MV-4-11 (cell line): ENCODE data around the gene ATG4B.

Source experiments
- DNase-seq: peaks from one replicate; lab custom pipeline; 2025; lab: John Stamatoyannopoulos, UW

The ATG4B gene

DNA sequence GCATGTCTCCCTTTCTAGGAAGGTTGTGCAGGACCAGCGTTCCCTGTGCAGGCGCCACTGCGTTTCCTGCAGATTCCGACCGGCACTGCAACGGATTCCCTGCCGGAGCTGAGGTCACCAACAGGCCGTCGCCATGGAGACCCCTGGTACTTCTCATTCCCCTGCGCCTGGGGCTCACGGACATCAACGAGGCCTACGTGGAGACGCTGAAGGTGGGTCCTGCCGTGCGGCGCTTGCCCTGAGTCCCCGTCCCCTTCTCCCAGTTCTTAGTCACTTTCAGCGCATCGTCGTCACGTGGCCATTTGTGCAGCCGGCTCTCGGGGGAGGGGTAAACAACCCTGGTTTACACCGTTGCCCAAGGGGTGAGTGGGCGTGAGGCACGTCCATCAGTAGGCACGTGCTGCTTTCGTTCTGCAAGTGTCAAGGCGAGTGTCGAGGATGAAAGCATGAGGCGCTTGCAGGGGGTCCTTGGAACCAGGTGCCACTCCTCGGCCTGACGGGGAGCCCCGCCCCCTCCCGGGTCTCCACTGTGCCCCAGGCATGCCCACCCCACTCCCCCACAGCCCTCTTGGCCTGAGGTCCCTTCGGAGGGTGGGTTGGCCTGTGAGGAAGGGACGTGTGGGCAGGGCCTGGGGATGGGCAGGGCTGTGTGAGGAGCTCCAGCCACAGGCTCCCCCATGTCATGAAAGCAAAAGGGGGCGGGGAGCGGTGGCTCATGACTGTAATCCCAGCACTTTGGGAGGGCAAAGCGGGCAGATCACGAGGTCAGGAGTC, 29.3 kb downstream of the ATG4B start:
- no peak for DNase-seq

DNA sequence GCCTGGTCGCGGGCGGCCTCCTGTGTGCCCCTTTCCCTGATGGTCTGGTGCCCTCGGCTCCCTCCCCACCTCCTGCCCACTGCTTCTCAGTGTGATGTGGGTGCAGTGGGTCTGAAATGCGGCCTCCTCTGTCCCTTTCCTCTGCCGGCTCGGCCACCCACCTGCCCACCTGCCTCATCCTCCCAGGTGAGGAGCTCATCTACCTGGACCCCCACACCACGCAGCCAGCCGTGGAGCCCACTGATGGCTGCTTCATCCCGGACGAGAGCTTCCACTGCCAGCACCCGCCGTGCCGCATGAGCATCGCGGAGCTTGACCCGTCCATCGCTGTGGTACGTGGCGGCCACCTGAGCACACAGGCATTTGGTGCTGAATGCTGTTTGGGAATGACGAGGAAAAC, 30.9 kb downstream of the ATG4B start:
- no peak for DNase-seq

DNA sequence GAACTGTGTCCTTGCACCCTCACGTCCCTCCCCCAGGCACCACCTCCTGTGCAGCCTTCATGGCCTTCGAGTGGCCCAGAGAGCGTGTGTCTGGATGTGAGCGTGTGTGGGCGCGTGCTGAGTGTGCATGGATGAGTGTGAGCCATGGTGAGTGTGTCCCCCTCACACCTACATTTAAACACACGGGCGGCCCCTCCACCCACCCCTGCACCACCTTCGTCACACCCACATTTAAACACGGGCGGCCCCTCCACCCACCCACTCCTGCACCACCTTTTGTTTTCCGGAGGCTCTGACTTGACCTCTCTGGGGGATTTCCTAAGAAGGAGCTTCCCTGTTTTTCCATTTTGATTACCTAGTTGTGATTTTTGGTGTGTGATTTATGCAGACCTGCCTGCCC, 31.3 kb downstream of the ATG4B start:
- no peak for DNase-seq

DNA sequence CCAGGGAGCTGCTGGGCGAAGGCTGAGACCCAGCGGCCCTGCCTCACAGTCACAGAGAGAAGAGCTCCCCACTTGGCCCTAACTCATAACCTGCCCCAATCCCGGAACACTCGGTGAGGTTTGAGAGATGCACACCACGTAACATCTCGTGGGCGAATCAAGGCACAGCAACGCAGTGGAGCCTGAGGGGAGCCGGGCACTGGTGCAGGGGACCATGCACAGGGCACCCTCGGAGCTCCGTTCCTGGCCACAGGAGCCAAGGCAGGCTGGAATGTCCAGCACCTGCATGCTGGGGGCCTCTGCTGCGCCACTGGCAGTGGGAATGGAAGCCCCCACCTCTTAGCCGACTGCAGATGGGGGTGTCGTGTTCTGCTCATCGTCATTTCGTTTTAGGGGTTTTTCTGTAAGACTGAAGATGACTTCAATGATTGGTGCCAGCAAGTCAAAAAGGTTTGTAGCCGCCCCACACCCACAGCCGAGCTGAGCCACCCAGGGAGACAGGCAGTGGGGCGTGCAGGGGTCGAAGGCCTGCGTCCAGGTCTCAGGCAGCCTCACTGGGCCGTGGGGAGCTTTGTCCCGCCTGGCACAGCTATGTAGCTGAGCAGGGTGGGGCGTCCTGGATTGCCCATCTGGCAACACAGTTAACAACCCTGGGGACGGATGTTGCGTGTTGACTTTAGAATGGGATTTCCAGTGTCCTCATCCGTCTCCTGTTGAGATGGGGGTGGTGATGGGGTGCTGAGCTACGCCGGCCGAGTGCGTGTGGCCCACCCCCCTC, 33.0 kb downstream of the ATG4B start:
- DNase-seq = no peak

DNA sequence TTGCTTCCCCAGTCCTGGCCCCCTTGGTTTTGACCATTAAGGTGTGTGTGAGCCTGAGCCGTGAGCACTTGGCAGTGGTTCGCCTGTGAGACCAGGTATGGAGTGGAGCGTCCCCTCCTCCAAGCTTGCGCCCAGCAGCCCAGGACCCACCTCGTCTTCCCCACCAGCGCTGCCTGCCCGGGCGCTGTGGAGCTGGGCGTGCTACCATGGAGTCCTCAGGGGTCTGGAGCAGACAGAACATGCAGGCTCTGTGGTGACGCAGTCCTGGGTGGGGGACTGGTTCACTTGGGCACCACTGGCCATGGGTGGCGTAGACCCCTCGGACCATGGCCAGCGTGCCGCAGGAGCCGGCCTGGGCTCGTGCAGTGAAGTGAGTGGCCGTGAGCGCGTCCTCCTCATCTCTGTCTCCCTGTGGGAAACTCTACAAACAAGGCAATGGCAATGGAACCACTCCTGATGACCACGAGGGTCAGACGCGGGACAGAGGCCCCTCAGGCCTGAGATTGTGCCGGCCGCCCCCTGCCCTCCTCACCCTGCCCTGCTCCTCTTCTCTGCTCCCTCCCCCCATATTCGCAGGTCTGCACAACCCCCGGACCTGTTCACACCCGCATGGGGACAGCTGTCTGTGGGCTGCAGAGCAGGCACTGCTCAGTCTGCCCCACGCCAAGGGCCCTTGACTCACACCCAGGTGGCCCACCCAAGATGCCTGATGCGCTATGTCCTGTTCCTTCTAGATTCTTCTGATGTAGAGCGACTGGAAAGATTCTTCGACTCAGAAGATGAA, 34.2 kb downstream of the ATG4B start:
- no peak for DNase-seq

DNA sequence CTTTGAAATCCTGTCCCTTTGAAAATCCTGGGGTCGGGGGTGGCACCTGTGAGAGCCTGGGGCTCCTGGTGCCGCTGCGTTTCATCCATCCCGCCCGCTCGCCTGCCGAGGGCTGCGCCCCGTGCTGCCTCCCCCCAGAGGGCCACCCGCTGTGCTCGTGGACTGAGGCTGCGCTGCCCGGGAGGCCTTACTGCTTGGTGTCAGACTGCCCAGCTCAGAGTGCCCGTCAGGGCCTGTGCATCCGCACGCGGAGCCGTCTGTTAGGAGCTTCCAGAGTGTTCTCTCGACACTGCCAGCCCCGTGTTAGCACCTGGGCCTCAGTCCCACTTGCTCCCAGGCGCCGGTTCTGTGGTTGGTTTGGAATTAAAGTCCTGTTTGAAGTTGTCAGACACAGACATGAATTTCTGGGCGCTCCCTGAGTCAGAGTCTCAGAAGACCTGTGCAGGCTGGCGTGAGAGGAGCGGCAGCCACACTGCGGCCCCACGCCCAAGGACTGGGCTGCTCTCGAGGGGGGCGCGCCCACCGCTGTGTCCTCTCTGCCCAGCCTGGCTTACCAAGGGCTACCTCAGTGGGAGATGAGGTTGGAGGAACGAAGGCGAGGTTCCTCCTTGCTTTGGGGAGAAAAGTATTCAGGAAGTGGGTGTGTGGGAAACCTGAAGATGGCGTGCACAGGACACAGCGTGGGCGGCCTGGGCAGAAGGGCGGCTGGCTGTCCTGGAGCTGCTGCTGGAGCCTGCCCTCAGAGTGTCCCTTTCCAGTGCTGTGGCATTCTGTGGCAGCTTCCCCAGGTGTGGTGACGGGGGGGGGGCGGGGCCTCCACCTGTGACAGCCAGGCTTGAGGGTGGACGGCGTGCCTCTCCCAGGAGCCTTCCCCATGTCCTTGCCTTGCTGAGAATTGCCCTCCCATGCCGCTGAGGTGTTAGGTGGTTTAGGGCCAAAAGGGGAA, 35.0 kb downstream of the ATG4B start:
- no peak for DNase-seq

DNA sequence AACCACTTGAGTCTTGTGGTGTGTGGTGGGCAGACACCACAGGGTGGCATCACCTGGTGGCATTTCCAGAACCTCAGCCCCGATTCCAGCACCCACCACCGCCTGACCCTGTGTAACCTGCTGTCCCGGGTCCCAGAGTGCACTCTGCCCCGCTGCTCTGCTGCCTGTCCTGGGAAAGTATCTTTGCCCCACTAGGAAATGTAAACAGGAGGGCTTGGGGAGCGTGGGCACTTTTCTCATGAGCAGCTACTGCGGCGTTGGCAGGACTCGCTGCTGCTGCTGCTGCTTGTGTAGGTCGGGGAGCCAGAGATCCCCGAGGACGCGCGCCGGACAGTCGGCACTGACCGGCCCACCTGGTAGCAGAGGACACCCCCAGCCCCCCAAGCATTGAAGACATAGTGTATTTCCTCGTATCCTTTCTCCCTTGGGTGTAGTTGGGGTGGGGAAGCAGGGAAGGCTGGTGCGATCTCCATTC, 35.7 kb downstream of the ATG4B start:
- no peak for DNase-seq

DNA sequence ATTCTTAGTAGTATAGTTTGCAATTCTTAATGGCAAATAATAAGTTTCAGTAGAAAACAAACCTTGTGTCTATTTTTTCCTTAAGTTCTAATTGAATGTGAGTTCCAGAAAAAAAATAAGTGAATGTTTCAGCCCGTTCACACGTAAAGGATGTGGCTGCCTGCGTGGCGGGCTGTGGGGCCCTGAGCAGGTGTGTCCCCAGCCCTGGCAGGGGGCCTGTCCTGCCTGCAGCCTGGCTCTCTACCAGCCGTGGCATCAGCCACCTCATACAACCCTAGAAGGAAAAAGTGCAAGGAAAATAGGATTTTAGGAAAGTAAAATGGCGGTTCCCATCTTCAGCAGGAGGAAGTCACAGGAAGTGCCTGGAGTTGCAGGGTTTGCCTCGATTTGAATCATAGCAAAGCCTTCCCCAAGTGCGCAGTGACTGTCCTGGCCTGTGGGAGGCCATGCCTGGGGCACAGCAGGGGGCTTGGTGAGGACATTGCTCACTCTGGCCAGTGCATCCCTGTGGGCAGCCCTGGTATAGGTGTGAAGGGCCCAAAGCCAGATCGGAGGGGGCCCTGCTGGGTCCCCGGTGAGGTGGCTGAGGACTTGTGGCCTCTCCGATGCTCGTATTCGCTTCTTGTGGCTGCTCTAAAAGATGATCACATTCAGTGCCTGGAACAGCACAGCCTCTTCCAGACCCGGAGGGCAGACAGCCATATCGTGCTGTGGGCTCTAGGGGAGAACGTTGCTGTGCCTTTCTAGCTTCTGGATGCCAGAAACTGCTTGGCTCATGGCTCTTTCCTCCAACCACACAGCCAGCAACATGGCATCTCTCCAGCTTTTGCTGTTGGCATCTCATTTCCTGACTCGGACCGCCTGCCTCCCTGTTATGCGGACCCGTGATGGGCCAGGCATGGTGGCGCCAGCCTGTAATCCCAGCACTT, 36.6 kb downstream of the ATG4B start:
- DNase-seq = no peak

DNA sequence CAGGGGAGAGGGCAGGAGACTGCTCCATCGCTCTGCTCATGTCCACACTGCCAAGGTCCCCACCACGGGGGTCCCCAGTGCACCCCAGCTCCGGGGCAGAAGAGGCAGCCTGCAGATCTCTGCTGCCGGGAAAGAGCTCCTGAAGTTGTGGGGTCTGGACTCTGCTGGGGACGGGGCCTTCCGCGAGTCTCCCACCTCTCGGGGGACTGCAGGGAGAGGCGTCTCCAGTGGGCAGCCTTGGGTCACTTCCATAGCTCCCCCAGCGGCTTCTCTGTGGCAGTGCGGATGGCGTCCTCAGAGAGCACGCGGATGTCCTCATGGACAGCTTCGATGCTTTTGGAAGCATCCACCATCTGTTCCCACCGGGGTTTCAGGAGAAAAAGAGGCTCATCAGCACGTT, 38.4 kb downstream of the ATG4B start:
- no peak for DNase-seq

DNA sequence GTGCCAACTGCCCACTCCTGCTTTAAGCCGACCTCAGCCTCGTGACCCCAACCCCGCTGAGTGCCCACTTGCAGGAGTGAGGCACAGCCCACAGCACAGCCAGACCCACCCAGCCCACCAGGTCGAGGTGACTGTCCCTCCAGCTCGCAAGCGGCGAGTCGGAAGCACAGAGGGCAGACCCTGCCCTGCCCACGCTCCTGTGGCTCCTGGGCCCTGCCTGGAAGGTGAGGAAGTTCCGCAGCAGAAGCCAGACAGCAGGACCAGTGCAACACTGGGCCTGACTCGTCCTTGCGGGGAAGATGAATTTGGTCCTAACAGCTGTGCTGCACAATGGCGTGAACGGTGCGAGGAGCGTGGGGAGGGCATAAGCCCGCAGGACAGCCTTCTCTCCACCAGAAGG, 39.2 kb downstream of the ATG4B start:
- no peak for DNase-seq

DNA sequence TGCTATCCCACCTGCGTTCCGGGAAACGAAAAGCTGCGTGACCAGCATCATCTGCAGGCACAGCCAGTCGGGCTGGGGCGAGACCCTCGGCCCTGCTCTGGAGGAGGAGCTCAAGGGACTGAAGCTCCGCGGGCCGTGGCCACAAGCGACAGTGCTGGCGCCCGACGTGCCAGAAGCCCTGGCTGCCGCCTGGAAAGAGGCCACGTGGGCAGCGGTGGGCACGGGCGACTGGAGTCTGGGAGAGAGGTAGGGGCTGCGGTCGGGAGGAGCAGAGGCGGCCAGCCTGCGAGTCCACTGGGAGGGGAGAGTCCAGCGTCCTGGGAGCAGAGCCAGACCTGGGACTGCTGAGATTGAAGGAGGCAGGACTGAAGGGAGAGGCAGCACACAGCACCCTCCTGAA, 39.9 kb downstream of the ATG4B start:
- DNase-seq = no peak

DNA sequence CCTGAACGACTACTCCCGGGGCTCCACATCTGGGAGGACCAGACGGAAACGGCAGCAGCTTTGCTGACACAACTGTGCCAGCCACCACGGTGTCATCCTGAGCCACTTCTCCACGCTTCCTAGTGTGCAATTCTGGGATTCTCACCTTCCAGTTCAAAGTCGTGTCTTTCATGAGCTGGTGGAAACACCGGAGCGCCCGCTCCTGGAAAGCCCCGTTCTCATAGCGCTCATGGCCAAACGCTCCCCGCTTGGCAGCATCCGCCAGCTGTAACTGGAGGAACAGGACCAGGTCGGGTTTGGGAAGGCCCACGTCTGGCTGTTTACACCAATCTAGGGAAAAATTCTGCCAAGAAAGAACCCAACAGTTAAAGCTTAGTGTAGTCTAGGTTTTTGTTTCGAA, 40.8 kb downstream of the ATG4B start:
- DNase-seq = no peak

DNA sequence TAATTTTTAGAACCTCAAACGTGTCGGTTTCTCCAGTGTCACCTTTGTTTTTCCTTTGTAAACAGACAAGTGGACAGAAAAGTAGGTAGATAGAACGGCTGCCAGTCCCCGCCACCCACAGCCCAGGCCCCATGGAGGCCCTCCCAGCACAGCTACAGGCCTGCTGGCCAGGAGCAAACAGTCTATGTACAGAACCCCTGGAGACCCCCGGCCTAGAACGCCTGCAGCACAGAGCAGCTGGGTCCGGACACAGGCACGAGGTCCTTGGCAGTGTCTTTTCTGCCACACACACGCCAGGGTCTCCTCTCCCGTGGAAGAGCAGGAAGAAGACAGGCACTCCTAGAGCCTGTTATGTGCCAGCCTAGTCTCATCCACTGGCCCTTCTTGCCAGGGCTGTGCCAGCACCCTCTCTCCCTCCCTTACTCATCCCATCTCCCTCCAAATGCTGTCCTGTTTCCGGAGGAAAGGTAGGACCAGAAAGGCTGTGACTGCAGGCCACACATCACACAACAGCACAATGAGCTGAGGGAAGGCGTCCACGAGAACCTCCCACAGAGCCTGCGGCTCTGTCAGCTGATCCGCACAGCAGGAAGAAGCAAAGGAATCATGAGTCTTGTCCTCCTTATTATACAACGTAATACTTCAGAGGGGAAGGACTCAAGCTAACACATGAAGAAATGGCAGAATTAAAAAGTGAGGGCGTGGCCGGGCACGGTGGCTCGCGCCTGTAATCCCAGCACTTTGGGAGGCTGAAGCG, 41.5 kb downstream of the ATG4B start:
- no peak for DNase-seq

DNA sequence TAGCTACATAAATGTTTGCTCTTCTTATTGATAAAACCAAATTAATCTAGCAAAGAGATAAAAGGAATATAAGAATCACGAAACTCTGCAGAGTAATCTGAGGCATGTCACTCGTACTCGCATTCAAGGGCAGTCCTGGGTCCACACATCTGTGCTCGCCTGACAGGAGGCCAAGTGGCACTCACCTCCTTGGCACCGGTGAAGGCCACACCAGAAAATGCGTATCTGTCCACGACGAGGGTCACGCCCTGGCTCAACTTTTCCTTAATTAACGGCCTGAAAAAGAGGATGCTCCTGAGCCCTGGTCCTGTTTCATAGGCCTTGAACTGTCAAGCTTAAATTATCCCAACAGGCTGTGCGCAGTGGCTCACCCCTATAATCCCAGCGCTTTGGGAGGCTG, 42.6 kb downstream of the ATG4B start:
- DNase-seq = no peak

DNA sequence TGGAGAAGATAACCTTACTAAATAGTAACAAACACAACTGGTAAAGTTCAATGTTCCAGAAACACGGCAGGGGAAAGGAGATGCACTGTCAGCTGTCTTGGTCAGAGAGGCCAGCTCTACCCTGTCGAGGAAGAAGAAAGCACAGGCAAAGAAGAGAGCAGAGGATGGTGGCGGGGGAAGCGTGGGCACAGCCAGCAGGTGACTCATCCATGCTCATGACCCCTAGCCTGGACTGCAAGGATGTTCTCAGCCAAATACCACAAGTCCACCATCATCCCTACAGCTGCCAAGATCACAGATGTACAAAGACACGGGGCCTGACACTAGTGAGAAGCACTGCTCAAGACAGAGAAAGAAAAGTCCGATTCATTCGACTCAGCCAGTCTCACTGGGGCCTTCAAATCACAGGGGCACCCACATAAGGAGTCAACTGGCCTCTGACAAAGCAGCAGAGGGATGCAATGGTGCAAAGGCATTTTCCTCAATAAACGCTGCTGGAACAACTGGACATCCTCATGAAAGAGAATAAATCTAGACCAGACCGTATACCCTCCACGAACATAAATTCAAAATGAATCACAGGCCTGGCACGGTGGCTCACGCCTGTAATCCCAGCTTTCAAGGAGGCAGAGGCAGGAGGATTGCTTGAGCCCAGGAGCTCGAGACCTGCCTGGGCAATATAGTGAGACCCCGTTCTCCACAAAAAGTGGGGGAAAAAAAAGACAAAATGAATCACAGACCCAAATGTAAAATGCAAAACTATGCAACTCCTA, 43.5 kb downstream of the ATG4B start:
- DNase-seq = peak; percentile 20

DNA sequence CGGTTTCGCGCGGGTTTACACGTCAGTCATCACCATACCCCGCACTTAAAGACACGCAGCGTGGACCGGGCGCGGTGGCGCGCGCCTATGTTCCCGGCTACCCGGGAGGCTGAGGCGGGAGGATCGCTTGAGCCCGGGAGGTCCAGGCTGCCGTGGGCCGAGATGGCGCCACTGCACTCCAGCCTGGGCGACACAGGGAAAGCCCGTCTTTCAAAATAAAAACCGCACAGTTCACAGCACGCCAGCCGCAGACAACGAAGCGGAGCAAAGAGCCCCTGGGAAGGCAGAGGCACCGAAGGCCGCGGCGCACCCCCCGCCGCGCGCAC, 48.8 kb downstream of the ATG4B start:
- DNase-seq = no peak

DNA sequence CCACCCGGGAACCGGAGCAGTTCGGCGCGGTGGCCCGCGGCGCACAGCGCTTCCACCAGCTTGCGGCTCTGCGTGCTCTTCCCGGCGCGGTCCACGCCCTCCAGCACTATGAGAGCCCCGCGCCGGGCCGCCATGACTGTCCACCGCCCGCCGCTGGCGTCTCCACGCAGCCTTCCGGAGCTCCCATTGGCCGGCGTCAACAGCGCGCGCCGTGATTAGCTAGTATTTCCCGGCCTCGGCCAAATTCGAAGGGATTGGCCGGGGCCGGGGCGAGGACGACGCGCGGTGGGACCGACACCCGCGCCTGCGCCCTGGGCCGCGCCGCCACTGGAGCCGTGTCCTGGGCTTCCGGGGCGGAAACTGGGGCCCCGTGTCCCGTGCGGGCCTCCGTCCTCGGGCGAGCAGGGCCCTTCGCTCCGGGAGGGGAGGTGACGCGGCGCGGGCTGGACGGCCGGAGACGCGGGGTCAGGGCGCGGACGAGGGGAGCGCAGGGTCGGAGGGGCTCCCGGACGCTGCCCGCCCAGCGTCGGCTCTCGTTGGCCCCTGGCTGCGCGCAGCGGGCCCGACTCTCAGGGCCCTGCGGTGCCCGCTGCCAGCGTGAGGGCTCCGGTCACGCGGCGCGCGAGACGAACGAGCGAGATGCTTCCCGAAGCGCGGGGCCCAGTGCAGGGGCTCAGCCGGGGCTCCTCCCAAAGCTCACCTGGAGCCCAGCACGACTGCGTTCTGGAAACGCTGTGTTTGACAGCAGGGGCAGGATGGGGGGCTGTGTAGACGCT, 49.3 kb downstream of the ATG4B start, which contains the start of gene DTYMK:
Gene DTYMK (minus strand): TSS at position 166 of the 776 bp plus-strand sequence. CDS start 32 bp downstream, at position 134.
- DNase-seq = peak; percentile 93

DNA sequence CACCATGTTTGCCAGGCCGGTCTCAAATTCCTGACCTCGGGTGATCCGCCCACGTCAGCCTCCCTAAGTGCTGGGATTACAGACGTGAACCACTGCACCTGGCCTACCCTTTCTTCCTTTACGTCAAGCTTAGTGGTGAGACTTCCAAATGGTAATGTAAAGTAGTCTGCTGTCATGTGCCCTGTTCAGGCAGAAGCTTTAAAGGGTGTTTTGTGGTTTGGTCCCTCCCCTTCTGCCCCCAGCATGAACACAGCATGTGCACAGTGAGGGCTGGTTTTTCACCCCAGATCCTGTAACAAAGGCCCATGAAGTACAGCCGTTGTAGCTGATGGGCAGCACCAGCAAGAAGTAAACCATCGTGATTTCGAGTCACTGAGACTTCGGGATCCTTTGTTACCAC, 51.8 kb downstream of the ATG4B start:
- DNase-seq = no peak
